ENCODE results near the gene SATB2.

DNA sequence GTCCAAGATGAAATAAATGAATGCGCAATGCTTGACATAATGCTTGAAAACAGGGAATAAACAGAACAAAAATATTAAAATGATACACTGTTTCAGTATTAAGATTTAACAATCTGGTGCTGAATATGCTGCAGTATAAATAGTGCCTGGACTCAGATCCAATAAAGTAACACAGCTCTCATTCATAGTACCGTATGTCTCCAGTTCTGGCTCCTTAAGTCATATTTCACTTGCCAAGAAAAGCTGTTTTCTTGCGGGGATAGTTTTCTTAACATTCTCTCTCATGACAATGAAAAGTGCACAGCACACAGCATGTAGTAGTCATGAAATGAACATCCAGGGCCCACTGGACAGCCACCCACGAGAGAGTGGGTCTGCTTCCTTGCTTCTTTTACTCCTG is 74.7 kb downstream of the SATB2 start:
- TF ChIP-seq, protein P1, sequence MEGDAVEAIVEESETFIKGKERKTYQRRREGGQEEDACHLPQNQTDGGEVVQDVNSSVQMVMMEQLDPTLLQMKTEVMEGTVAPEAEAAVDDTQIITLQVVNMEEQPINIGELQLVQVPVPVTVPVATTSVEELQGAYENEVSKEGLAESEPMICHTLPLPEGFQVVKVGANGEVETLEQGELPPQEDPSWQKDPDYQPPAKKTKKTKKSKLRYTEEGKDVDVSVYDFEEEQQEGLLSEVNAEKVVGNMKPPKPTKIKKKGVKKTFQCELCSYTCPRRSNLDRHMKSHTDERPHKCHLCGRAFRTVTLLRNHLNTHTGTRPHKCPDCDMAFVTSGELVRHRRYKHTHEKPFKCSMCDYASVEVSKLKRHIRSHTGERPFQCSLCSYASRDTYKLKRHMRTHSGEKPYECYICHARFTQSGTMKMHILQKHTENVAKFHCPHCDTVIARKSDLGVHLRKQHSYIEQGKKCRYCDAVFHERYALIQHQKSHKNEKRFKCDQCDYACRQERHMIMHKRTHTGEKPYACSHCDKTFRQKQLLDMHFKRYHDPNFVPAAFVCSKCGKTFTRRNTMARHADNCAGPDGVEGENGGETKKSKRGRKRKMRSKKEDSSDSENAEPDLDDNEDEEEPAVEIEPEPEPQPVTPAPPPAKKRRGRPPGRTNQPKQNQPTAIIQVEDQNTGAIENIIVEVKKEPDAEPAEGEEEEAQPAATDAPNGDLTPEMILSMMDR (IDR thresholded peaks at IDR 0.05; ENCODE audit: low read depth, low read length, poor library complexity, severe bottlenecking): no peak
- TF ChIP-seq EZH2phosphoT487 (IDR thresholded peaks at IDR 0.05; ENCODE audit: borderline replicate concordance, low read length): no peak
